Measurements from ENCODE around the gene AGRN.

AGRN gene

DNA sequence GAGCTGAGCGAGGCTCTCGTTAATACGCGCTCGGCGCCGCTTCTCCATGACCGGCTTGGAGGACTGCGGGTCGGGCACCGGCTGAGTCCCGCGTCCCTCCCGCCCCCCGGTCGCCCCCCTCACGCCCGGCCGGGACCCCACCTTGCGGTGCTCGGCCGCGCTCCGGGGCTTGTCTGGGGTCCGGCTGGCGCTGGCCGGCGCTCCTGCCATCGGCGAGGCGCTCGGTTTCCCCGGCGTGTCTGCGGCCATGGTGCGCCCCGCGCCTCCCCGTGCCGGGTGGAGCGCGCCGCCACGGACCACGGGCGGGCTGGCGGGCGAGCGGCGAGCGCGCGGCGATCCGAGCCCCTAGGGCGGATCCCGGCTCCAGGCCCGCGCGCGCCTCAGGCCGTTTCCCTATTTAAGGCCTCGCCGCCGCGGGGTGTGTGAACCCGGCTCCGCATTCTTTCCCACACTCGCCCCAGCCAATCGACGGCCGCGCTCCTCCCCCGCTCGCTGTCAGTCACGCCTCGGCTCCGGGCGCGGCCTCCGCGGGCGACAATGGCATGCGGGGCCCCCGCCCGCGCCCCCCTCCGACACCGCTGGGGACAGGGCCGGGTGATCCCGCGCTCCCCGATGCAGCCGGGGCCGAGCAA lies 20.1 kb upstream of the AGRN start, which contains the start of gene HES4:
HES4 (minus strand) TSS at position 373 of the 632 bp plus-strand sequence; CDS start at position 249, 124 bp downstream.
- peak; percentile 37 for DNase-seq (ENCODE audit: low read depth)
- TF ChIP-seq MYC (IDR thresholded peaks at IDR 0.05; ENCODE audit: low read depth, low read length), result no peak
- no peak within 1 kb of the TSS for H3K4me3 ChIP-seq (ENCODE audit: low read depth, low read length)

- no peak overlapping the region for H3K4me3 ChIP-seq (ENCODE audit: low read depth, low read length)
- TF ChIP-seq CTCF (IDR thresholded peaks at IDR 0.05; ENCODE audit: low read depth, low read length), result no peak
- peak; percentile 38; the same call in 1 of the 2 replicates for TF ChIP-seq MYC (IDR thresholded peaks at IDR 0.05; ENCODE audit: low read depth, low read length)
- TF ChIP-seq, protein P1, sequence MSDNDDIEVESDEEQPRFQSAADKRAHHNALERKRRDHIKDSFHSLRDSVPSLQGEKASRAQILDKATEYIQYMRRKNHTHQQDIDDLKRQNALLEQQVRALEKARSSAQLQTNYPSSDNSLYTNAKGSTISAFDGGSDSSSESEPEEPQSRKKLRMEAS (IDR thresholded peaks at IDR 0.05; ENCODE audit: low read depth, low read length), result peak; percentile 79
- peak; percentile 46 for DNase-seq (ENCODE audit: low read depth)
These were observed 19.4 kb upstream of the AGRN start for GRCh38 chr1:1000357-1001056.

DNA sequence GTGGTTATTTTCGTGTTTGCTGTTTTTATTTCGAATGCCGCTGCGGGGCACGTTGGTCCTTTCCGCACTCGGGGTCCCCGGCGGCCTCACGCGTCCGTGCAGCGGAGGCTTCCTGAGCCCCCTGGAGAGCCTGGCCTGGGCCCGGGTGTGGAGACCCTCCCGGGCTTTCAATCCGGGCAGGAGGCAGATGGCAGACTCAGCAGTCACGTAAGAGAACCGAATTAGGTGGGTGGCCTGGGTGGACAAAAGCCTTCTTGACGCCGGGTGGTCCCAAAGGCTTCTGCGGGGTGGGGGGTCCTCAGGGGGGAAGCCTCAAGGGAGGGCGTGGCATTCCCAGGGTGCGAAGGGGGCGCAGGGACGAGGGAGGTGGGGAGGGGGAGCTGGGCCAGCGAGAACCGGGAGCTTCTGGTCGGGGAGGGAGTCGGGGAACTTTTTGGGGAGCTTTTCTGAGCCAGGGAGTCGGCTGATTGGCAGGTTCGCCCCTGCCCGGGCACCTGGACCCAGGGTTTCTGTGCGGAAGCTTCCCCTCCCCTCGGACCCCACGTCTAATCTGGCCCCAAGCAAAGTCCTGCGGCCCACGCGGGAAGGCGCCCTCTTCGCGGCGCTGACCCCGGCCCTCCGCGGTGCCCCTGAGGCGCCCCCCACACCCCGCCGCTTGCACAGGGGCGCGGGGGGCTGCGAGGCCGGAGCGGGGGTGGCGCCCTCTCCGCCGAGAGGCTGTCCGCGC lies 18.7 kb upstream of the AGRN start:
- TF ChIP-seq CTCF (IDR thresholded peaks at IDR 0.05; ENCODE audit: low read depth, low read length), result no peak
- TF ChIP-seq, protein P1 (IDR thresholded peaks at IDR 0.05; ENCODE audit: low read depth, low read length), result no peak
- no peak for TF ChIP-seq POLR2A (IDR thresholded peaks at IDR 0.05; ENCODE audit: extremely low read depth, insufficient read length)
- no peak for TF ChIP-seq MYC (IDR thresholded peaks at IDR 0.05; ENCODE audit: low read depth, low read length)
- DNase-seq (ENCODE audit: low read depth), result no peak
- H3K4me3 ChIP-seq (ENCODE audit: low read depth, low read length), result no peak overlapping the region

DNA sequence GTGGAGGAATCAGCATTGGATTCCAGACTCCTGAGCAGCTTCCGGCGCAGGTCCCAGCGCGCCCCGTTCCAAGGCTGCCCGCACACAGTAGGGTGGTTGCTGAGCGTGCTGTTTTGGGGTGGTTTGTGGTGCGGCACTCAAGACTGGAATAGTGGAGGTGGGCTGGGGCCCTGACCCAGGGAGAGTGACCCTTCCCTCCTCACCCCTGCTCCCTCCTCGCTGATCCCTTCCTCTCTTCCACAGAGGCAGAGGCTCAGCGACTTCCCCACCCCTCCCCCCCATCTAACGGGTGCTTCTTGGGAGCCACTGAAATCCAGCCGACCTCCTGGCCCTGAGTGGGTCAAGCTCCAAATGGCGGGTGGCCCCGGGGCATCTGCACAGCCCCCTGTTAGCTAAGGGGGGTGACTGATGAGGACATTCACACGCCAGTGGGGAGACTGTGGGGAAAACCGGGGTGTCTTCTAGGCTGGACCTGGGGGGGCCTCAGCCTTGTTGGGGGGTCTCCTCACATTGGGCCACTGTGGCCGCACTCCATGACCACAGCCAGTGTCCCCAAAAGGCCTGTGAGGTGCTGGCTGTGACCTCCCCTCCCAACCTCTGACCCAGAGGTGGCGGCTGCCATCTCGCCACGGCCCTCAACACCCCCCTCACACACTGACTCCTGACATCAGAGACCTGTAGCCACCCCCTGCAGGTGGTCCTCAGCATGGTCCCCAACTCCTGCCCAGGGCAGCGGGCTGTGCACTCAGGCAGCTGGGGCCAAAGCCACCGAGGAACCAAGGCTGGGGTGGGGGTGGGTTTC lies 16.1 kb upstream of the AGRN start:
- no peak overlapping the region for H3K4me3 ChIP-seq (ENCODE audit: low read depth, low read length)

DNA sequence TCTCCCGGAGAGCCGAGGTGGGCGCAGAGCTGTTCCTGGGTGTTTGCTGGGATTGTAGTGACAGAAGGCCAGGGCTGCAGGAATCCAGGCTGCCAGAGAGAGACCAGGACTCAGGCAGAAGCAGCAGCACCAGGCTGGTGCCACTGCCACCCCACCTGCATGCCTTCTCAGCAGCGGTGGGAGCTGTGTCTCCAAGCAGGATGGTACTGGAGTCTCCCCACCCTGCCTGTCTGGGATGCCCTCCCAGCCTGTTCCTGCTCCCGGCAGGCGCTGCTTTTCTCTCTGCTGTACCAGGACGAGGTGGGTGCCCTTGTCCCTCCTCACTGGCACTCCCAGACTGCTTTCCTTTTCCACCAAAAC lies 15.5 kb upstream of the AGRN start:
- DNase-seq (ENCODE audit: low read depth), result no peak
- TF ChIP-seq CTCF (IDR thresholded peaks at IDR 0.05; ENCODE audit: low read depth, low read length), result no peak
- no peak for TF ChIP-seq POLR2A (IDR thresholded peaks at IDR 0.05; ENCODE audit: extremely low read depth, insufficient read length)
- TF ChIP-seq, protein P1 (IDR thresholded peaks at IDR 0.05; ENCODE audit: low read depth, low read length), result no peak
- no peak for TF ChIP-seq MYC (IDR thresholded peaks at IDR 0.05; ENCODE audit: low read depth, low read length)
- no peak overlapping the region for H3K4me3 ChIP-seq (ENCODE audit: low read depth, low read length)

More for the DNA sequence above, 16.1 kb upstream of the AGRN start:
- TF ChIP-seq MYC (IDR thresholded peaks at IDR 0.05; ENCODE audit: low read depth, low read length), result no peak
- TF ChIP-seq POLR2A (IDR thresholded peaks at IDR 0.05; ENCODE audit: extremely low read depth, insufficient read length), result no peak
- TF ChIP-seq, protein P1 (IDR thresholded peaks at IDR 0.05; ENCODE audit: low read depth, low read length), result no peak
- TF ChIP-seq CTCF (IDR thresholded peaks at IDR 0.05; ENCODE audit: low read depth, low read length), result no peak
- no peak for DNase-seq (ENCODE audit: low read depth)
